ENCODE data around the gene SOX6. TPM values are rescaled to one million over a fixed set of nuclear protein-coding genes. Genes with fewer than 3 reads are reported as not detected.

Gene SOX6
- total RNA-seq, 1 experiment from 2014 or later = not detected

- no peak overlapping the region for H3K4me2 ChIP-seq (ENCODE audit: low read depth, low read length, poor library complexity, severe bottlenecking)
These were observed 339.9 kb downstream of the SOX6 start for GRCh38 chr11:16016468-16016829.

GRCh38 chr11:16015741-16016467 is 340.4 kb downstream of the SOX6 start:
- Histone ChIP-seq H3K9me2 (replicated peaks; ENCODE audit: insufficient read depth, low read length) (no peaks in the 10 kb centered on the region), H3K4me1 (ENCODE audit: low read length) (no peaks in the 10 kb centered on the region), H3K9ac (ENCODE audit: low read length) (no peak overlapping the region), H2AFZ (ENCODE audit: low read length) (no peak overlapping the region), H4K20me1 (ENCODE audit: insufficient read depth, low read depth, low read length) (no peaks in the 10 kb centered on the region), H3K79me2 (ENCODE audit: low read length) (no peaks in the 10 kb centered on the region), H3K27me3 (ENCODE audit: low read length) (no peaks in the 10 kb centered on the region; the same call in 1 of the 2 replicates), H3K4me2 (ENCODE audit: low read depth, low read length, poor library complexity, severe bottlenecking) (no peak overlapping the region), H3K36me3 (ENCODE audit: insufficient read depth, low read length) (no peaks in the 10 kb centered on the region), H3K9me3 (ENCODE audit: low read length) (no peaks in the 10 kb centered on the region), H3K27ac (ENCODE audit: low read length) (no peak overlapping the region), H3K4me3 (ENCODE audit: low read length) (no peak overlapping the region)
- DNase-seq = no peak

More at GRCh38 chr11:16016468-16016829, 339.9 kb downstream of the SOX6 start:
- Histone ChIP-seq H4K20me1 (ENCODE audit: insufficient read depth, low read depth, low read length) (no peaks in the 10 kb centered on the region), H3K27ac (ENCODE audit: low read length) (no peak overlapping the region), H3K4me3 (ENCODE audit: low read length) (no peak overlapping the region), H3K79me2 (ENCODE audit: low read length) (no peaks in the 10 kb centered on the region), H2AFZ (ENCODE audit: low read length) (no peak overlapping the region), H3K36me3 (ENCODE audit: insufficient read depth, low read length) (no peaks in the 10 kb centered on the region), H3K9me2 (replicated peaks; ENCODE audit: insufficient read depth, low read length) (no peaks in the 10 kb centered on the region), H3K4me1 (ENCODE audit: low read length) (no peaks in the 10 kb centered on the region), H3K9me3 (ENCODE audit: low read length) (no peaks in the 10 kb centered on the region), H3K9ac (ENCODE audit: low read length) (no peak overlapping the region), H3K27me3 (ENCODE audit: low read length) (no peaks in the 10 kb centered on the region; the same call in 1 of the 2 replicates)
- DNase-seq = no peak

- Histone ChIP-seq H3K4me2 (ENCODE audit: low read depth, low read length, poor library complexity, severe bottlenecking) (no peak overlapping the region), H3K36me3 (ENCODE audit: insufficient read depth, low read length) (no peaks in the 10 kb centered on the region), H3K27me3 (ENCODE audit: low read length) (no peaks in the 10 kb centered on the region; the same call in 1 of the 2 replicates), H3K9me3 (ENCODE audit: low read length) (no peaks in the 10 kb centered on the region), H3K27ac (ENCODE audit: low read length) (no peak overlapping the region), H3K9me2 (replicated peaks; ENCODE audit: insufficient read depth, low read length) (no peaks in the 10 kb centered on the region), H2AFZ (ENCODE audit: low read length) (no peak overlapping the region), H3K79me2 (ENCODE audit: low read length) (no peaks in the 10 kb centered on the region), H4K20me1 (ENCODE audit: insufficient read depth, low read depth, low read length) (no peaks in the 10 kb centered on the region), H3K9ac (ENCODE audit: low read length) (no peak overlapping the region), H3K4me1 (ENCODE audit: low read length) (no peaks in the 10 kb centered on the region), H3K4me3 (ENCODE audit: low read length) (no peak overlapping the region)
- DNase-seq = no peak
These were observed 342.6 kb downstream of the SOX6 start for GRCh38 chr11:16013649-16014275.

GRCh38 chr11:16013242-16013641 is 343.1 kb downstream of the SOX6 start:
- Histone ChIP-seq H3K9ac (ENCODE audit: low read length) (no peak overlapping the region), H2AFZ (ENCODE audit: low read length) (no peak overlapping the region), H4K20me1 (ENCODE audit: insufficient read depth, low read depth, low read length) (no peaks in the 10 kb centered on the region), H3K4me2 (ENCODE audit: low read depth, low read length, poor library complexity, severe bottlenecking) (no peak overlapping the region), H3K4me3 (ENCODE audit: low read length) (no peak overlapping the region), H3K9me3 (ENCODE audit: low read length) (no peaks in the 10 kb centered on the region), H3K9me2 (replicated peaks; ENCODE audit: insufficient read depth, low read length) (no peaks in the 10 kb centered on the region), H3K27ac (ENCODE audit: low read length) (no peak overlapping the region), H3K4me1 (ENCODE audit: low read length) (no peaks in the 10 kb centered on the region), H3K79me2 (ENCODE audit: low read length) (no peaks in the 10 kb centered on the region), H3K36me3 (ENCODE audit: insufficient read depth, low read length) (no peaks in the 10 kb centered on the region), H3K27me3 (ENCODE audit: low read length) (no peaks in the 10 kb centered on the region; the same call in 1 of the 2 replicates)
- no peak for DNase-seq

- Histone ChIP-seq H3K9me2 (replicated peaks; ENCODE audit: insufficient read depth, low read length) (no peaks in the 10 kb centered on the region), H3K4me2 (ENCODE audit: low read depth, low read length, poor library complexity, severe bottlenecking) (no peak overlapping the region)
These were observed 344.1 kb downstream of the SOX6 start for GRCh38 chr11:16012125-16012751.

GRCh38 chr11:16011396-16011795 is 344.9 kb downstream of the SOX6 start:
- Histone ChIP-seq H3K36me3 (ENCODE audit: insufficient read depth, low read length) (no peaks in the 10 kb centered on the region), H3K27ac (ENCODE audit: low read length) (no peak overlapping the region), H3K4me1 (ENCODE audit: low read length) (no peaks in the 10 kb centered on the region), H4K20me1 (ENCODE audit: insufficient read depth, low read depth, low read length) (no peaks in the 10 kb centered on the region), H2AFZ (ENCODE audit: low read length) (no peak overlapping the region), H3K27me3 (ENCODE audit: low read length) (no peaks in the 10 kb centered on the region; the same call in 1 of the 2 replicates), H3K4me2 (ENCODE audit: low read depth, low read length, poor library complexity, severe bottlenecking) (no peak overlapping the region), H3K79me2 (ENCODE audit: low read length) (no peaks in the 10 kb centered on the region), H3K9me2 (replicated peaks; ENCODE audit: insufficient read depth, low read length) (no peaks in the 10 kb centered on the region), H3K4me3 (ENCODE audit: low read length) (no peak overlapping the region), H3K9me3 (ENCODE audit: low read length) (no peaks in the 10 kb centered on the region), H3K9ac (ENCODE audit: low read length) (no peak overlapping the region)
- no peak for DNase-seq

More at GRCh38 chr11:16012125-16012751, 344.1 kb downstream of the SOX6 start:
- Histone ChIP-seq H3K36me3 (ENCODE audit: insufficient read depth, low read length) (no peaks in the 10 kb centered on the region), H3K4me3 (ENCODE audit: low read length) (no peak overlapping the region), H3K4me1 (ENCODE audit: low read length) (no peaks in the 10 kb centered on the region), H3K27ac (ENCODE audit: low read length) (no peak overlapping the region), H3K9ac (ENCODE audit: low read length) (no peak overlapping the region), H3K9me3 (ENCODE audit: low read length) (no peaks in the 10 kb centered on the region), H2AFZ (ENCODE audit: low read length) (no peak overlapping the region), H4K20me1 (ENCODE audit: insufficient read depth, low read depth, low read length) (no peaks in the 10 kb centered on the region), H3K79me2 (ENCODE audit: low read length) (no peaks in the 10 kb centered on the region), H3K27me3 (ENCODE audit: low read length) (no peaks in the 10 kb centered on the region; the same call in 1 of the 2 replicates)
- no peak for DNase-seq

- H3K9me3 ChIP-seq (ENCODE audit: low read length) = no peaks in the 10 kb centered on the region
- no peak overlapping the region for H3K9ac ChIP-seq (ENCODE audit: low read length)
- no peaks in the 10 kb centered on the region for H4K20me1 ChIP-seq (ENCODE audit: insufficient read depth, low read depth, low read length)
- no peak overlapping the region for H3K4me2 ChIP-seq (ENCODE audit: low read depth, low read length, poor library complexity, severe bottlenecking)
- H3K27me3 ChIP-seq (ENCODE audit: low read length) = no peaks in the 10 kb centered on the region; the same call in 1 of the 2 replicates
- H3K79me2 ChIP-seq (ENCODE audit: low read length) = no peaks in the 10 kb centered on the region
- H3K9me2 ChIP-seq (replicated peaks; ENCODE audit: insufficient read depth, low read length) = no peaks in the 10 kb centered on the region
- H3K27ac ChIP-seq (ENCODE audit: low read length) = no peak overlapping the region
- no peak for DNase-seq
- no peaks in the 10 kb centered on the region for H3K4me1 ChIP-seq (ENCODE audit: low read length)
- no peaks in the 10 kb centered on the region for H3K36me3 ChIP-seq (ENCODE audit: insufficient read depth, low read length)
- H2AFZ ChIP-seq (ENCODE audit: low read length) = no peak overlapping the region
- H3K4me3 ChIP-seq (ENCODE audit: low read length) = no peak overlapping the region
These were observed 347.3 kb downstream of the SOX6 start for GRCh38 chr11:16009021-16009420.

GRCh38 chr11:16007514-16007913 is 348.8 kb downstream of the SOX6 start:
- Histone ChIP-seq H3K9ac (ENCODE audit: low read length) (no peak overlapping the region), H3K36me3 (ENCODE audit: insufficient read depth, low read length) (no peaks in the 10 kb centered on the region), H3K4me1 (ENCODE audit: low read length) (no peaks in the 10 kb centered on the region), H3K9me3 (ENCODE audit: low read length) (no peaks in the 10 kb centered on the region), H3K27me3 (ENCODE audit: low read length) (no peaks in the 10 kb centered on the region), H4K20me1 (ENCODE audit: insufficient read depth, low read depth, low read length) (no peaks in the 10 kb centered on the region), H3K9me2 (replicated peaks; ENCODE audit: insufficient read depth, low read length) (no peaks in the 10 kb centered on the region), H2AFZ (ENCODE audit: low read length) (no peak overlapping the region), H3K4me3 (ENCODE audit: low read length) (no peak overlapping the region), H3K27ac (ENCODE audit: low read length) (no peak overlapping the region), H3K4me2 (ENCODE audit: low read depth, low read length, poor library complexity, severe bottlenecking) (no peak overlapping the region), H3K79me2 (ENCODE audit: low read length) (no peaks in the 10 kb centered on the region)
- DNase-seq = no peak
